GM19455 (cell line): ENCODE results near the gene MYO10.
"Not testable (repeated sequence)": the region's sequence is repeated elsewhere in the genome, so short reads cannot be mapped to it uniquely, and the experiment has no call there.

Experiments
- ATAC-seq: cut with Tn5 transposase; IDR thresholded peaks from one replicate; pipeline ENCODE4 v1.9.1; 2021; ENCODE audit not compliant: unreplicated experiment

The MYO10 gene

GRCh38 chr5:16750445-16750844 lies 185.6 kb downstream of the MYO10 start:
- no peak for ATAC-seq

- ATAC-seq, result no peak
Measured at GRCh38 chr5:16749626-16750025, 186.5 kb downstream of the MYO10 start.

GRCh38 chr5:16744164-16744880 lies 191.8 kb downstream of the MYO10 start:
- no peak for ATAC-seq

- no peak for ATAC-seq
Measured at GRCh38 chr5:16742938-16743337, 193.2 kb downstream of the MYO10 start.

- ATAC-seq, result no peak
Measured at GRCh38 chr5:16740811-16741392, 195.2 kb downstream of the MYO10 start.

- ATAC-seq, result no peak
Measured at GRCh38 chr5:16740066-16740810, 195.8 kb downstream of the MYO10 start.

GRCh38 chr5:16738393-16738792 lies 197.7 kb downstream of the MYO10 start:
- ATAC-seq, result not testable (repeated sequence)

GRCh38 chr5:16737620-16738364 lies 198.3 kb downstream of the MYO10 start:
- ATAC-seq, result no peak

- no peak for ATAC-seq
Measured at GRCh38 chr5:16737209-16737608, 198.9 kb downstream of the MYO10 start.

GRCh38 chr5:16736158-16736995 lies 199.7 kb downstream of the MYO10 start:
- ATAC-seq, result no peak

GRCh38 chr5:16735101-16736060 lies 200.7 kb downstream of the MYO10 start:
- ATAC-seq, result no peak

GRCh38 chr5:16733331-16734006 lies 202.6 kb downstream of the MYO10 start:
- ATAC-seq, result no peak

GRCh38 chr5:16732356-16732755 lies 203.7 kb downstream of the MYO10 start:
- no peak for ATAC-seq

GRCh38 chr5:16727755-16728325 lies 208.2 kb downstream of the MYO10 start:
- ATAC-seq, result no peak

GRCh38 chr5:16726538-16726946 lies 209.5 kb downstream of the MYO10 start:
- ATAC-seq, result no peak

- ATAC-seq, result no peak
Measured at GRCh38 chr5:16725575-16725974, 210.5 kb downstream of the MYO10 start.

- no peak for ATAC-seq
Measured at GRCh38 chr5:16723821-16724220, 212.3 kb downstream of the MYO10 start.

GRCh38 chr5:16722097-16722495 lies 214.0 kb downstream of the MYO10 start:
- no peak for ATAC-seq
